GM21737 (cell line): ENCODE data around the gene VSTM2L.
"Not testable (repeated sequence)": the region's sequence is repeated elsewhere in the genome, so short reads cannot be mapped to it uniquely, and the experiment has no call there.

Experiments
- ATAC-seq: cut with Tn5 transposase; IDR thresholded peaks from one replicate; pipeline ENCODE4 v1.9.1; 2021; ENCODE audit warnings: mild to moderate bottlenecking, moderate library complexity; ENCODE audit not compliant: unreplicated experiment

VSTM2L gene, protein sequence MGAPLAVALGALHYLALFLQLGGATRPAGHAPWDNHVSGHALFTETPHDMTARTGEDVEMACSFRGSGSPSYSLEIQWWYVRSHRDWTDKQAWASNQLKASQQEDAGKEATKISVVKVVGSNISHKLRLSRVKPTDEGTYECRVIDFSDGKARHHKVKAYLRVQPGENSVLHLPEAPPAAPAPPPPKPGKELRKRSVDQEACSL

DNA sequence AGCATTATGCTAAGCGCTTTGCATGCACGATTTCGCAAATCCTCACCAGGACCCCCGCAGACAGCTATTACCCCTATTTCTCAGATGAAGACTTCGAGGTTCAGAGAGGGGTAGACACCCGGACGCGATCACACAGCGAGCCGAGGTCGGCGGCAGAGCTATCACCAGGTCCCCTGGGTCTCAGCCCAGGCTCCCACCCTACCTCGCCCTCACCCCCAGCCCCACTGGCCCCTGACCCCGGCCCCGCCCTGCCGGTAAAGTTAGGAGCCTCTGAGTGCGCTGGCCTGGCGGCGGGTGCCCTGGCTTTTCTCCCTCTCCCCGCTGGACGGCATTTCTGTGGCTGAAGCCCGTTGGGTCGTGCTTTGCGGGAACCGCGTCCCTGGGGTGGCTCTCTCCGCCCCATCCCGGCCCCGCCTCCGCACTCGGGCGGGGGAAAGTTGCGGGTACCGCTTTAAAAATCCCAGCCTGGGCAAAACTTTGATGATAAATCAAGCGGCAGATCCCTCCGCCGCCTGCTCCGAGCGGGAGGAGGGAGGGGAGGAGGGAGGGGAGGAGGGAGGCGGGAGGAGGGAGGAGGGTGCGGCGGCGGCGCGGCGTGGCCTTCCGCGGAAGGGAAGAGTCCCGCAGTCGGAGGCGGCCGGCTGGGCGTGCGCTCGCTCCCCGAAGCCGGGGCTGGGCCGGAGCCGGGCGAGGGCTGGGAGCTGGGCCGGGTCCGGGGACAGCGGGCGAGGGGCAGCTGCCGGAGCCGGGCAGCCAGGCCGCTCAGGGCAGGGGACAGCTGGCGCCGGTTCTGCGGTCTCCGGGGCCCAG lies at the start of gene VSTM2L:
VSTM2L (plus strand) TSS at position 624 of the 810 bp plus-strand sequence. CDS start 224 bp downstream, outside the sequence.
- ATAC-seq = no peak

DNA sequence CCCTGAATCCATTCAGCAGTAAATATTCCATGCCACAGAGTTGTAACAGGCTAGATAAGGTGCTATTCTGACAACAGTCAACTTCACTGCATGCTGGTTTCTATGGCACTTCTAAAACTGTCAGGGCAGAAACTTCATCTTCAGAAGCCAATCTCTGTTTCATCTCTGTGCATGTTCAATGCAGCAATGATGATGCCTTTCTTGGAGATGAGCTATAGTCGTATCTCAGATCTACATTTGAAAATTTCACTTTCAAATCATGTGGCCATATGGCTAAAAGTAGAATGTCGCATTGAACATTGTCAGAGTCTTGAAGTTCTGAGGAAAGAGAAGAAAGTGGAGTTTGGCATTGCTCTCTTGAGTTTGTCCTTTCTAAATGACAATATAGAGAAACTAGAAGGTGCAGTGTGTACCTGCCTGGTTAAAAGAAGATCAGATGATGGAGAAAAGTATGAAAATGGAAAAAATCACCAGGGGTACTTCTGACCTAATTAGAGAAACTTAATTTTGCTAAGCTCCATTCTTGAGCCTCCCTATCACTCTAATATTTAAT lies 49.0 kb upstream of the VSTM2L start:
- no peak for ATAC-seq

DNA sequence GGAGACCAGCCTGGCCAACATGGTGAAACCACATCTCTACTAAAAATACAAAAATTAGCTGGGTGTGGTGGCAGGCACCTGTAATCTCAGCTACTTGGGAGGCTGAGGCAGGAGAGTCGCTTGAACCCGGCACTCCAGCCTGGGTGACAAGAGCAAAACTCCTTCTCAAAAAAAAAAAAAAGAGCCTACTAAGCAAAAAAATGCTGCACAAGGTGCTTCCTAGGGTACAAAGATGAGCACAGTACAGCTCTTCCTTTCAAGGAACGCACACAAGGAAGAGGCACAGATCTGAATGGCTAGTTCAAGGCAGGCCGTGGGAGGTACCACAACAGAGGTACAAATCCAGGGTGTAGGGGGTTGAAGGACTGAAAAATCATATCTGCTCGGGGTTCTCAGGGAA lies 46.9 kb upstream of the VSTM2L start:
- ATAC-seq = not testable (repeated sequence)

DNA sequence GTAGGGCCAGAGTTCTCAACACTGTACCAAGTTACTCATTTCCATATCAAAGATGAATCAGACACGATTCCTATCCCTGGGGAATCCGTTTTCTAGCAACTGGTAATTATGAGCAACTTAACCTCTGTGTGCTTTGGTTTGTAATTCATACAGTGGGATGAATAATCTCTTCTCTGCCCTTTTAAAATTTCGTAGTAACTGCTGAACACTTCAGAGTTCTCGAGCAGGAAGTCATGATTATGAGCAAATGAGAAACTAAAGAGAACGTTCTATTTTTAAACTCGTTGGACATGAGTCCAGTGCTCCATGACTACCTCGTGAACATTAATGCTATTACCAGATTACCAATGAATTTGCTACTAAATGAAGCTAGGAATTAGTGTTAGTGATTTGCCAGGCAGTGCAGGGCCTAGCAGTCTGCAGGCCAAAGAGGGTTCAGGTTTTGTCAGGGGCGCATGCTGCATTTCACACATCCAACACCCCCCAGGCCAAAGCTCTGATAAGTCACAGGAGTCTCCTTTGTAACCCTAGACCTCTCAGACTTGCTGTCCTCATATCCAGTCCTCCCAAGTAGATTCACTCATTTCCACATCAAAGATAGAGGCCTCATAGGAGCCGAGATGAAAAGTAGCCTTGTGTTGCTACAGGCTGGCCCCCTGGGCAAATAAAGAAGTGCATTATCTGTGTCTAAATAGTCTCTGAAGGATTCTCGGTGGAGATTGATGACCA lies 45.8 kb upstream of the VSTM2L start:
- ATAC-seq = no peak

DNA sequence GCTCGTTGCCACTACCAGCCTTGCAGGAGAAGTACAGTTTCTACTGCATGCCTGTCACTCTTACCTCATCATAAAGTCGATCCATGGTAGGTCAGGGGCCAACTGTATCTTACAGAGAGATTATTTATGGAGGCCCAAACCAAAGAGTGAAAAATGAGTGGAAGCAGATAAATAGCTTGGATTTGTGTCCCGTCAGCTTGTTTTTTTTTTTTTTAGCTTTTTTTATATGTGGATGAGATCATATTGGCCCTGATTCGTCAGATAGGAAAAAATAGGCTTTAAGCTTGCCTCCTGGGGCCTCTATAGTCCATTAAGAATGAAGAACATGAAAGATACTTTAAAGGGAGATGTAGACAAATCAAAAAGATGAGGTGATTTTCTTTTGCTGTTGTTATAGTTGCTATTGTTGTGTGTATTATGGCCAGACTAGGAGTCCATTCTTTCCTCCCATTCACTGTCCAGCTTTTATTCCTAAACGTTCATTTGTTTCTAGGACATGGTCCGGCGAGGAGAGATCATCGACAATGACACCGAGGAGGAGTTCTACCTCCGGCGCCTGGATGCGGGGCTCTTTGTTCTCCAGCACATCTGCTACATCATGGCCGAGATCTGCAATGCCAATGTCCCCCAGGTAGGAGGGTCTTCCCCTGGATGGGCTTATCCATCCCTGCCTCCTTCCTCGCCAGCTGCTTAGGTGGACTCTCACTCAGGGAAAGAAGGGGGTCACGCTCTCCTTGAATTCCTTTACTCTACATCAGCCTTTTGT lies 43.3 kb upstream of the VSTM2L start:
- no peak for ATAC-seq

DNA sequence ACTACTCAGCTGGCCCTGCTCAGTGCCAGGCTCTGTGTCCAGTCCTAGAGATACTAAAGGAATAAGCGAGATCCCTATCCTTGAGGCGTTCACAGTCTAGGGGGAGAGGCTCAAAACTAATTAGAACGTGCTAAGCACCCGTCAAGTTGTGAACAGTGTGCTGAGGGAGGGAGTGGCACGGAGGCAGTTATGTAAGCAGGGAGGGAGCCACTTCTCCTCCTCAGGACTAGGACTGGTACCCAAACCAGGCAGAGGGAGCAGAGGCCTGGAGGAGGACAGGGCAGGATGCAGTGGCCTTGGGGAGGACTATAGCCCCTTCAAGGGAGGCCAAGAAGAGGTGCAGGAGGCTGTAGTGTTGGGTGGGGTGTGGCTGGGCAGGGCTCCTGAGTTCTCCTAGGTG lies 39.6 kb upstream of the VSTM2L start:
- no peak for ATAC-seq

DNA sequence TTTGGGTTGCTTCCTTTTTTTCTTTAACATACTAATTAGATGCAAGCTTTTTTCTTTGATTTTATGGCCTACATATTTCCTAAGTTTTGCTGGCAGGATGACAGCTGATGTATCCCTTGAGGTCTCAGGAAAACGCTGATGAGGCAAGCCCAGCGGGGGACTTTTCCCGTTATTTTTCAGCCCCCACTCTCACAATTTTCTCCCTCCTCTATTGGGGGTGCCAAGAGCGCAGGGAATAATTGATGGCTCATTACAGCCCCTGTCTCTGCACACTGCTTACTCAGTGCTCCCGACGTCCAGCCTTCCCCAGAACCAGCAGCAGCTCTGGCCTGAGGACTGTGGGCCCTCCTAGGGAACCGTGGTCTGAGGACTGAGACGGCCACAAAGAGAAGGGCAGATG lies 38.6 kb upstream of the VSTM2L start:
- no peak for ATAC-seq

DNA sequence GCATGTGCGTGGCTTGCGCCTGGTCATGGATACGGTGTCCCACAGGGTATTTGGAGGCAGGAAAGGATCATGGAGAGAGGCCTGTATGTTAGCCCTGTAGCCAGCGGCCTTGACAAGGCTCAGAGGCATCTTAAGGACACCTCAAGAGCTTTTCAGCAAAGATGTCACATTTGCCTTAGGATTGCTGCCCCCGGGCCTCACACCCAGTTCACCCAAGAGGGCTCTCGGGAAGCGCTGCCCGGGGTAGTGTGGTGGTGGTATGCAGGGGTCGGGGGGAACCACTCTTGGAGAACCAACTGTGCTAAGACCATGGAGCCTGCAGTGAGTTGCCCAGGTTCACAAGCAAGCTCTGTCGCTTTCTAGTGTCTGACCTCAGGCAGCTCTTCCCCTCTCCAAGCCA lies 36.9 kb upstream of the VSTM2L start:
- ATAC-seq = no peak

DNA sequence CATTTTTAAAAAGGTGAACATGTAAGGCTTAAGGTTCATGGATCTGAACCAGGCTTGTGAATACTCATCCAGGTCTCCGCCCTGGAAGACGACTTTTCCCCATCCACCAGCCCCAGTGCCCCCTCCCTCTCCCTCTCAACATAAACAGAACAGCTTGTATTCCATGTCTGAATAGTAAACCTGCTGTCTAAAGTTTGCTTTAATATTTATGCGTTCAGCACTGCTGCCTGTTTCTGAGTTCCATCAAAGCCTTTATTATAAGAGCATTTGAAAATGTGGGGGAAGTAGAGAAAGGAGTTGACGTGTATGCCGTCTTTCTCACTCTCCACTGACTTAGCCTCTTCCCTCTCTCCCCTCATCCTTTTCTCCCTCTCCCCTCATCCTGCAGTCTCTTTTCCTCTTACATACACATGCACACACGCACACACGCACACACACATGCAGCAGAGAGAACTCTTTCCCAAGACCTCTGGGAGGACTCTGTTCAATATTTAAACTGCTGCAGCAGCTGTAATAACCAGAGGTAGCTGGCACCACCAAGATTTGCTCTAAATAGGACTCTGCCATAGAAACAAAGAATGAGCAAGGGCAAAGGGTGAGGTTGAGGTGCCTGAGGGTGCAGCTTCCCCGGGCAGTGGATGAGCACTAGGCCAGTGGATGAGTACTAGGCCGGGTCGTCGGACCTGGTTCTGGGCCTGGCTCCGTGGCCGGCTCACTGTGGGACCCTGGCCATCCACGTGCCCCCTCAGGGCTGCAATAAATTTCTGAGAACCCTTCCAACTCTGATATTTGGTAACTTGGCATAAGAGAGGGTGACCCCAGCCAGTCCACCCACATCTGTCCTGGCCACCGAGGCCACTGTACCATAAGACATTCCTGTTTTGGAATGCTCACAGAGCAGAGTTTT lies 35.4 kb upstream of the VSTM2L start:
- no peak for ATAC-seq

DNA sequence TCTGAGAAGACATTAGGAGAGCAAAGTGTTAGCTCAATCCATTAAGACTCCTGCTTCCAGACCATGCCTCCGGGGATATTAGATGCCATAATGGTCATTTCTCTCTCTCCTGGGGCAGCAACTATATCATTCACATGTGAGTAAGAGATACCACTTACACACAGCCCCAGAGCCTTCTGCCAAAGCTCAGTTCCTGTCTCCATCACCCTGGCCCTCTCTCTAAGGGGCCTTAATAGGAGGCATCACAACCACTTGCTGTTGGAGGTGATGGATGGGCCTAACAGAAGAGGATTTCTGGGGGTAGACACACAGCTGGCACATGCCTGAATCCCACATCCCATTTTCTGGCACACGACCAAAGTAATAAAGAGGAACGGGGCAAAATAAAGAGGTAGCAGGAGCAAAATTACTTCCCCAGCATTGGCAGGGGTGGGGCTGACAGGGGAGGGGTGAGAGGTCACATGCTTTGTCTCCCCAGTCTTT lies 34.0 kb upstream of the VSTM2L start:
- no peak for ATAC-seq

DNA sequence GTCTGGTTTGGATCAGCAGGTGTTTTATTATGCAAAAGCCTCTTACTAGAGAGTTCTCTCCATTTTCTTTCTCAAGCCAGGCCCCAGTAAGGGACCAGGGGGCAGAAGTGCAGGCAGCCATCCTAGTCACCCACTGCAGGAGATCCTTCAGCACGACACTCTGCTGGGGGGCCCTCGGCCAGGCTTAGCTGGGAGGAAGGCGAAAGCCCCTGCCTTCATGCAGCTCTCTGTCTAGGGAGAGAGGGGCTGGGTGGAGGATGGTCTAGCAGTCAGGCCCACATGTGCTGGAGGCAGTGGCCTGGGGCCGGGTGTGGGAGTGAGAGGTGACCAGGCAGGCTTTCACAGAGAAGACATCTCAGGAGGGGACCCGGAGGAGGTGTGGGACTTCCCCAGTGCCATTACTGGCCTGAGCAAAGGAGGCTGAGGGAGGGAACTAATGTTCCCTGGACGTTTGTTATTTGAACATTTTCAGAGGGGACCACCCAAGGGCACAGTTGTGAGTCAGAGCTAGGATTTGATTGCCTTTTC lies 33.5 kb upstream of the VSTM2L start:
- no peak for ATAC-seq

DNA sequence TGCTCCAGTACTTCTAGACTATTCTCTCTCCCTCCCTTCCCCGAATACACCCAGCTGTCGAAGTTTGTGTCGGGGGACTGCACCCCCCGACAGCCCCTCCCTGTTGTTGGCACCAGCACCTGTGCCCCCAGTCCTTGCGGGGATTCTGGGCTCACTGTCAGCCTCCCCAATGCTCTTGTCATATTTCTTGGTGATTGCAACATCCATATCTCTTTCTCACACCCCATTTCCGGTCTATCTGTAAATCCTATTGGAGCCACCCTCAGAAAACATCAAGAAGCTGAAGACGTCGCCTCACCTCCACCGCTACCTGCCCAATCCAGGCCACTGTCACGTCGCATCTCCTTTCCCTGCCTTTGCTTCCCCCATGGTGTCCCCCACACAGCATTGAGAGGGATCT lies 32.6 kb upstream of the VSTM2L start:
- no peak for ATAC-seq

DNA sequence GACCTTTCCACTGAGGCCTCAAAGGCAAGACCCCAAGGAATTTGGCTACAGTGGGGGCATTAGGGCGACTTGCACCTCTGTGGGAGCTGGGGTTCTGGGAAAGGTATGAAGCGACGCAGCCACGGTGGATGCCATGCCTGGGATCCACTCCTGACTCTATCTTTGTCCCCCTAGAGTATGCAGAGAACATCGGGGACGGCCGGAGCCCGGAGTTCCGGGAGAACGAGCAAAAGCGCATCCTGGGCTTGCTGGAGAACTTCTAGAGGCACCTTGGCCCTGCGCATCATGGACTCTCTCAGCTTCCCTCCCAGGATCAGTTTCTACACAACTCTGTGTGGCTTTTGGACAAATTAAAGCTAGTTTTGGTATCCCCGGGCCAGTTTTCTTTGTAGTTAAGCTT lies 31.2 kb upstream of the VSTM2L start:
- no peak for ATAC-seq

DNA sequence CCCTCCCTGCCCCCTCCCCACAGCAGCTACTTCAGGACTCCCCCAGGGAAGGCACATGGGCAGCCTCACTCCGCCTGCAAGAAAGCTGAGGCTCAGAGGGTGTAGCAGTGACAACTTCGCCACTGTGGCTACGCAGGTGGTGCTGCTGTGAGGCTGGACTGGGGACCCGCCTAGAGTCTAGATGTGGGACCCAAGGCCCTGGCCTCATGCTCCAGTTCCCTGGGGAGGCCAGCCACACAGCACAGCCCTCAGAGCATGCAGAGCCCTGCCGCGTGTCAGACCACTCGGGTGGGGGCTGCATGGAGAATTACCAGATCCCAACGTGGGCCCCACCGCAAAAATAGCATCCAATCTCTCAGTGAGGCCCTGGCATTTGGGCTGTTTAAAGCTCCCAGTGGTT lies 30.8 kb upstream of the VSTM2L start:
- no peak for ATAC-seq

DNA sequence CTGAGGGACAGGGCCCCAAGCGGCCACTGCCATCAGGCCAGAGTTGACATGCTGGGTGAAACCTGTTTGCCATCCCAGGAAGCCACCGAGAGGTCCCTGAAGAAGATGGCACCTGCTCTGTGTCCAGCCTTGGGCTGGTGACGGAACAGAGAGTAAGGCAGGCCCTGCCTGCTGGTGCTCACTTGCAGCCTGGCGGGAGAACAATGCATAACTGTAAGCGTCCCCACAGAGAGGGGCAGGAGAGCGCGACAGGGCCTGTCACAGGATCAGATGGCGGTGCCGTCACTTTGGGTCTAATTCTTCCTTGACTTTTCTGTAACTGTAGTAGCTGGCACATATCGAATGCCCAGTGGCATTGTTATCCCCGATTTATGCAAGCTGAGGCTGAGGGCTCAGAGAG lies 29.0 kb upstream of the VSTM2L start:
- ATAC-seq = no peak

DNA sequence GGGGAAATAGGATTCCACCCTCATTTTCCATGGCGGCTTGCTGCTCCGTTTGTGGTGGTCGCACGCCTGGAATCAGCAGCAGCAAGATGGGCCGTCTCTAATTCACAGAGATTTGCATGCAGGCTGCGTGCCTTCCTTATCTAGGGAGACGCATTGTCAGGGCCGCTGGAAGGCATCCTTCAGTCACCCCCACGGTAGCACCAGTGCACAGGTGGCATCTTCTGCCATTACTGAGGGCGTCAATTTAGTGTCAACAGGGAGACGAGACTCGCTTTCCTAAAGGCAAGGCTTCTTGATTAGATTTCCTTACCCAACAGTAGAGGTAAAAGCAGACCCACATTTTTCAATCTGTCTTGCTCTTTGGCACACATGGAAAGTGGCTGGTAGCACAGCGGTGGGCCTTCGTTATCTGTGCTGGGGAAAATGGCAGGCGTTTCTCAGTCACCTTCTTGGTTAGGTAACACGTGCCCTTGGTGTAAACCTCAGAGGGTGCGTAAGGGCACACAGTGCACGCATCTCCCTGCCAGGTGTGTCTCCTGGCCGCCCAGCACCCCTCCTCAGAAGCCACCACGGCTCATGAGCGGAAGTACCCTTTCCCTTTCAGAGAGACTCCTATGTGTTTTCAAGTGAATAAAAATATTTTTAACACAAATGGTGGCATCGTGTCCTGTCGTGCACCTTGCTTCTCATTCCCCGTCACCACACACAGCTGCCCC lies 27.3 kb upstream of the VSTM2L start:
- ATAC-seq = no peak

DNA sequence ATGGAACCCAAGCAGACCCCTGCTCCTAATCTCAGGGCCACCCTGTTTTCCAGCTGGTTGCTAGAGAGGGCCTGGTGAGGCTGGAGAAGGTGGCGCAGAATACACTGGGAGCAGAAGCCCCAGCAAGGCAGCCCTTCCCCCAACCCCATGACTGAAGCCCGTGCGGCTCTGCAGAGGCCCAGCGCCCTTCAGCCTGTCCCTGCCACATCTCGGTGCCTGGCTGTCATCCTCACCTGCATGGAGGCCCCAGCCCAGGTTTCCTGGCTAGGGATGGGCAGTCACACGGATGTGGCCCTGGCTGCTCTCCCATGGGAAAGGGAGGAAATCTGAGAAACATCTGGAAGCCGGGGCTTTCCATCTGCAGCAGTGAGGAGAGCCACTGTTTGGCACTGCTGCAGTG lies 26.1 kb upstream of the VSTM2L start:
- ATAC-seq = no peak

DNA sequence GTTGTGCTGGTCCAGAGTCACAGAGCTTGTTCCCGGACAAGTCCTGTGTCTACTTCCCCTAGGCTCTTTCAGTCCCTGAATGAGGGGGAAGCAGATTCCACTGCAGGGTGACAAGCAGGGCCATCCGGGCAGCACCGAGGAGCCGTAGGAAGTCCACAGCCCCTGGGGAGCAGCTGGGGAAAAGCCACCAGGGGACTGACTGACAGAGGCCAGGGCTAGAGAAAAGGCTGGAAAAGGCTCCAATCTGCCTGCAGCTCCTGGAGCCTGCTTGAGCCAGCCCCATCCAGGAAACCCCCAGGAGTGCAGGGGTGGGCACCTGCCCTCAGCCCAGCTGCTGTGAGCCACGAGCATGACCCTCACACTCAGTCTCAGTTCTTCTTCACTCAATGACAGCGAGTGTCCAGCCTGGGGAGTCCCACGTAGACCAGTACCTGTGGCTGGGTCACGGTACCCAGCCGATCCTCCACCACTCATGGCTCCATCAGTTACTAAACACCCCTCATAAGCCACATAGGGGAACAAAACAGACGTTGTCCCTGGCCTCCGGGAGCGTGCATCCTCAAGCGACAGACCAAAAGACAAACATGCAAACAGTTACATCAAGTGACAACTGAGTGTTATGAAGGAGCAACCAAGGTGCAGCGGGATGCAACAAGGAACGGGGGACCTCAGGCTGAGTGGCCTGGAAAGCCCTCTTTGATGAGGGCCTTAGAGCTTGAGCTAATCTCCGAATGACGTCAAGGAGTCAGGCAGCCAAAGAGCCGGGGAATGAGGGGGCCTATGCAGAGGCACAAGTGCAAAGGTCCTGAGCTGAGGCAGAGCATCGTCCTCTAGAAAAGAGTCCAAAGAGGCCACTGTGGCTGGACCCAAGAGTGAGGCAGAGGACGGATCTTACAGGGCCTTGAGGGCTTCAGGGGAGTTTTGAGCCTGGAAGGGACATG lies 24.8 kb upstream of the VSTM2L start:
- no peak for ATAC-seq
